Activated T-cell treated with anti-CD3 and anti-CD28 coated beads, Interleukin-2, amount 50 U/mL, for 4 hours (primary cell): Measurements from ENCODE around the gene PKD1. TPM values are rescaled to one million over a fixed set of nuclear protein-coding genes. Genes with fewer than 3 reads are reported as not detected.

ENCODE experiments used
- total RNA-seq, 3 donors: library from RNA; stranded (reverse); gene quantifications; one replicate each; pipeline ENCODE4 v1.2.1, GENCODE V29; 2021

Gene PKD1
- total RNA-seq, 3 donors from 2014 or later: 100 to 118 (median 104) TPM

Other genes starting within 250 kb of the PKD1 start
- gene HS3ST6, start 217.5 kb downstream of the PKD1 start, total RNA-seq: not detected
- gene MSRB1, start 192.7 kb downstream of the PKD1 start, total RNA-seq: 10 to 100 TPM; 16.8 to 19.4 (median 17.6) TPM
- gene RPL3L, start 181.2 kb downstream of the PKD1 start, total RNA-seq: not detected
- gene NDUFB10, start 176.4 kb downstream of the PKD1 start, total RNA-seq: 100 to 1,000 TPM; 115 to 143 (median 117) TPM
- 1,000 to 10,000 TPM; 5,588 to 5,699 (median 5,621) TPM for gene RPS2, start 171.1 kb downstream of the PKD1 start, total RNA-seq
- gene RNF151, start 169.0 kb downstream of the PKD1 start, total RNA-seq: under 1 TPM in 2 of 3 donors, not detected in 1; 0.40 to 0.42 TPM
- 100 to 1,000 TPM; 146 to 159 (median 156) TPM for gene TBL3, start 163.8 kb downstream of the PKD1 start, total RNA-seq
- under 1 TPM in 1 of 3 donors, not detected in 2; 0.35 TPM for gene NOXO1, start 154.4 kb downstream of the PKD1 start, total RNA-seq
- 10 to 100 TPM; 34.9 to 50.0 (median 47.2) TPM for gene GFER, start 151.7 kb downstream of the PKD1 start, total RNA-seq
- 1 to 10 TPM; 2.7 to 4.3 (median 3.5) TPM for gene SYNGR3, start 145.9 kb downstream of the PKD1 start, total RNA-seq
- 100 to 1,000 TPM; 118 to 127 (median 126) TPM for gene ZNF598, start 126.1 kb downstream of the PKD1 start, total RNA-seq
- gene NPW, start 116.1 kb downstream of the PKD1 start, total RNA-seq: 10 to 100 TPM in 2 of 3 donors, 1 to 10 TPM in 1; 9.2 to 19.0 (median 13.1) TPM
- gene NHERF2, start 109.0 kb downstream of the PKD1 start, total RNA-seq: 1 to 10 TPM; 2.0 to 4.4 (median 2.0) TPM
- 10 to 100 TPM; 30.5 to 43.5 (median 34.8) TPM for gene NTHL1, start 88.1 kb downstream of the PKD1 start, total RNA-seq
- gene TSC2, start 87.9 kb downstream of the PKD1 start, total RNA-seq: 10 to 100 TPM; 87.6 to 98.0 (median 94.5) TPM
- not detected for gene RAB26, start 12.7 kb upstream of the PKD1 start, total RNA-seq
- gene TRAF7, start 19.9 kb upstream of the PKD1 start, total RNA-seq: 100 to 1,000 TPM in 2 of 3 donors, 10 to 100 TPM in 1; 95.6 to 110 (median 102) TPM
- gene CASKIN1, start 60.7 kb upstream of the PKD1 start, total RNA-seq: 1 to 10 TPM in 1 of 3 donors, under 1 TPM in 2; 0.14 to 1.5 (median 0.34) TPM
- gene MLST8, start 69.6 kb upstream of the PKD1 start, total RNA-seq: 10 to 100 TPM; 73.6 to 88.0 (median 84.8) TPM
- 1 to 10 TPM; 6.4 to 8.2 (median 6.8) TPM for gene BRICD5, start 75.0 kb upstream of the PKD1 start, total RNA-seq
- gene PGP, start 78.9 kb upstream of the PKD1 start, total RNA-seq: 10 to 100 TPM; 25.8 to 27.9 (median 27.2) TPM
- 10 to 100 TPM; 44.3 to 48.7 (median 45.3) TPM for gene E4F1, start 87.7 kb upstream of the PKD1 start, total RNA-seq
- gene DNASE1L2, start 100.5 kb upstream of the PKD1 start, total RNA-seq: 1 to 10 TPM in 1 of 3 donors, under 1 TPM in 2; 0.52 to 1.1 (median 0.86) TPM
- gene ECI1, start 115.7 kb upstream of the PKD1 start, total RNA-seq: 10 to 100 TPM; 21.6 to 23.8 (median 22.5) TPM
- 100 to 1,000 TPM; 412 to 481 (median 413) TPM for gene RNPS1, start 132.2 kb upstream of the PKD1 start, total RNA-seq
- gene ABCA3, start 204.8 kb upstream of the PKD1 start, total RNA-seq: 1 to 10 TPM; 2.4 to 3.7 (median 2.7) TPM